Cardiac muscle cell (in vitro differentiated cells and primary cell): ENCODE measurements around the gene CAST. TPM values are rescaled to one million over a fixed set of nuclear protein-coding genes. Genes with fewer than 3 reads are reported as not detected.

Experiments used
- DNase-seq, 2 donors: peaks; one replicate each; pipeline versions ENCODE4 v3.0.0 to v3.0.0-alpha.2; 2010 to 2017; ENCODE audit warnings: low read depth in 1 of 2, low spot score in 1 of 2
- H3K27ac ChIP-seq: fragments of 200-600 bp; sonication (generic); 2 replicates; pipeline ENCODE4 v1.5.1; 2016
- H3K27me3 ChIP-seq: fragments of 200-600 bp; sonication (generic); 2 replicates; pipeline ENCODE4 v1.6.0; 2016; ENCODE audit warnings: control low read depth
- H3K36me3 ChIP-seq: fragments of 200-600 bp; sonication (generic); 2 replicates; pipeline ENCODE4 v1.5.1; 2016; ENCODE audit warnings: control low read depth
- H3K4me1 ChIP-seq: fragments of 200-600 bp; sonication (generic); 2 replicates; pipeline ENCODE4 v1.8.1; 2017; ENCODE audit warnings: low read depth, mild to moderate bottlenecking, mixed run types
- H3K4me3 ChIP-seq: fragments of 200-600 bp; sonication (generic); 2 replicates; pipeline ENCODE4 v1.5.1; 2016; ENCODE audit warnings: mild to moderate bottlenecking
- H3K9me3 ChIP-seq: fragments of 200-600 bp; sonication (generic); 2 replicates; pipeline ENCODE4 v1.5.1; 2017; ENCODE audit warnings: low read depth, mild to moderate bottlenecking, control low read depth
- CTCF ChIP-seq: IDR thresholded peaks from 2 replicates; pipeline ENCODE4 v1.5.1; 2012; ENCODE audit warnings: low read depth, mild to moderate bottlenecking, low read length
- polyA plus RNA-seq: library from polyadenylated mRNA; unstranded; fragments of >200 nt; fragmentation: Nextera tagmentation; extraction: Ambion mirVana; gene quantifications from 2 replicates; pipeline ENCODE4 v1.2.1, GENCODE V29; 2016
- total RNA-seq: library from RNA; depleted of rRNA; stranded (reverse); fragments of >200 nt; gene quantifications from 2 replicates; pipeline ENCODE4 v1.2.3, GENCODE V29; 2016

Gene CAST
- total and polyA plus RNA-seq, 2 experiments from 2014 or later, result 85.2 to 101 TPM

GRCh38 chr5:96772111-96772510 is 109.9 kb downstream of the CAST start:
- peaks cover 63% of the 10 kb centered on the region for H3K36me3 ChIP-seq
- no peaks in the 10 kb centered on the region for H3K9me3 ChIP-seq
- no peak for DNase-seq
- no peak overlapping the region for H3K4me3 ChIP-seq
- H3K27ac ChIP-seq, result no peak overlapping the region
- TF ChIP-seq CTCF, result no peak
- no peaks in the 10 kb centered on the region for H3K4me1 ChIP-seq
- no peaks in the 10 kb centered on the region for H3K27me3 ChIP-seq

- Histone ChIP-seq H3K9me3 (no peaks in the 10 kb centered on the region), H3K4me3 (no peak overlapping the region), H3K36me3 (peaks cover 59% of the 10 kb centered on the region), H3K4me1 (no peaks in the 10 kb centered on the region), H3K27me3 (no peaks in the 10 kb centered on the region), H3K27ac (no peak overlapping the region)
- no peak for TF ChIP-seq CTCF
- no peak for DNase-seq
Observed at GRCh38 chr5:96772542-96772941, 110.4 kb downstream of the CAST start.

GRCh38 chr5:96775050-96775449 is 112.9 kb downstream of the CAST start:
- no peaks in the 10 kb centered on the region for H3K4me1 ChIP-seq
- H3K27ac ChIP-seq, result no peak overlapping the region
- DNase-seq, result no peak
- H3K27me3 ChIP-seq, result no peaks in the 10 kb centered on the region
- peaks cover 40% of the 10 kb centered on the region for H3K36me3 ChIP-seq
- no peak for TF ChIP-seq CTCF
- H3K9me3 ChIP-seq, result no peaks in the 10 kb centered on the region
- H3K4me3 ChIP-seq, result no peak overlapping the region

GRCh38 chr5:96775689-96776088 is 113.5 kb downstream of the CAST start:
- DNase-seq, result no peak
- Histone ChIP-seq H3K27ac (no peak overlapping the region), H3K27me3 (no peaks in the 10 kb centered on the region), H3K4me1 (no peaks in the 10 kb centered on the region), H3K36me3 (peaks cover 34% of the 10 kb centered on the region), H3K9me3 (no peaks in the 10 kb centered on the region), H3K4me3 (no peak overlapping the region)
- no peak for TF ChIP-seq CTCF

- no peak for TF ChIP-seq CTCF
- Histone ChIP-seq H3K27ac (no peak overlapping the region), H3K36me3 (peaks cover 28% of the 10 kb centered on the region), H3K27me3 (no peaks in the 10 kb centered on the region), H3K4me1 (peaks cover 3% of the 10 kb centered on the region), H3K4me3 (no peak overlapping the region), H3K9me3 (no peaks in the 10 kb centered on the region)
- no peak for DNase-seq
Observed at GRCh38 chr5:96776621-96777020, 114.4 kb downstream of the CAST start.

- Histone ChIP-seq H3K36me3 (peaks cover 11% of the 10 kb centered on the region), H3K4me3 (no peak overlapping the region), H3K27me3 (no peaks in the 10 kb centered on the region), H3K27ac (no peak overlapping the region), H3K4me1 (peaks cover 3% of the 10 kb centered on the region), H3K9me3 (no peaks in the 10 kb centered on the region)
- no peak for DNase-seq
- no peak for TF ChIP-seq CTCF
Observed at GRCh38 chr5:96778409-96778808, 116.2 kb downstream of the CAST start.
